ENCODE measurements around the gene BTBD16. TPM values are rescaled to one million over a fixed set of nuclear protein-coding genes. Genes with fewer than 3 reads are reported as not detected.

The BTBD16 gene
- total and polyA plus RNA-seq, 2 experiments from 2014 or later: 0.47 to 0.74 TPM

DNA sequence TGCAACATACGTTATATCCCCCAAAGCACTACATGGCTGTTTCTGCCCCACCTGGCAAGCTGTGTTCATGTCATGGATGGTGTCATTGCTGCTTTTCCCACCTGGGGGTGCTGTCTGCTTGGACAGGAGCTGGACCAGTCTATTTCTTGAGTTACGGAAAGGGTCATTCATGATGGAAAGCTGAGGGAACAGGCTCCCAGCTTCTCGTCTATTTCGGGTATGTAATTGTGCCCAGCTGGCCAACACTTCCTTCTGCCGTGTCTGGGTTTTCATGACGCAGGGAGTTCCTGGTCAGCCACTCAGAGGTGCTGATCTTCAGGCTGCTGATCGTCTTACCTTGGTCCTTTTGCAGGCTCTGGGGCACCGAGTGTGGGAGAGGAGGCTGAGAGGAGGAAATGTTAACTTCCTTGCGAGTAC is 8.6 kb downstream of the BTBD16 start:
- WGBS (ENCODE audit: low lambda C conversion rate, missing lambda C conversion rate): 48% methylated on average over 9 of the region's 9 CpGs
- Histone ChIP-seq H3K79me2 (no peaks in the 10 kb centered on the region), H3K4me2 (no peak overlapping the region), H3K9me3 (ENCODE audit: low read depth) (no peaks in the 10 kb centered on the region), H3K27me3 (no peaks in the 10 kb centered on the region), H3K36me3 (replicated peaks; ENCODE audit: insufficient read depth, low read depth) (no peaks in the 10 kb centered on the region), H3K4me1 (ENCODE audit: insufficient read depth) (no peaks in the 10 kb centered on the region), H3K4me3 (no peak overlapping the region), H4K20me1 (ENCODE audit: insufficient read depth, poor library complexity, severe bottlenecking) (no peaks in the 10 kb centered on the region), H2AFZ (no peak overlapping the region), H3K9me2 (replicated peaks; ENCODE audit: insufficient read depth) (no peaks in the 10 kb centered on the region), H3K27ac (no peak overlapping the region)
- no peak for TF ChIP-seq EZH2 (IDR thresholded peaks at IDR 0.05; ENCODE audit: borderline replicate concordance)
- TF ChIP-seq, protein P1, sequence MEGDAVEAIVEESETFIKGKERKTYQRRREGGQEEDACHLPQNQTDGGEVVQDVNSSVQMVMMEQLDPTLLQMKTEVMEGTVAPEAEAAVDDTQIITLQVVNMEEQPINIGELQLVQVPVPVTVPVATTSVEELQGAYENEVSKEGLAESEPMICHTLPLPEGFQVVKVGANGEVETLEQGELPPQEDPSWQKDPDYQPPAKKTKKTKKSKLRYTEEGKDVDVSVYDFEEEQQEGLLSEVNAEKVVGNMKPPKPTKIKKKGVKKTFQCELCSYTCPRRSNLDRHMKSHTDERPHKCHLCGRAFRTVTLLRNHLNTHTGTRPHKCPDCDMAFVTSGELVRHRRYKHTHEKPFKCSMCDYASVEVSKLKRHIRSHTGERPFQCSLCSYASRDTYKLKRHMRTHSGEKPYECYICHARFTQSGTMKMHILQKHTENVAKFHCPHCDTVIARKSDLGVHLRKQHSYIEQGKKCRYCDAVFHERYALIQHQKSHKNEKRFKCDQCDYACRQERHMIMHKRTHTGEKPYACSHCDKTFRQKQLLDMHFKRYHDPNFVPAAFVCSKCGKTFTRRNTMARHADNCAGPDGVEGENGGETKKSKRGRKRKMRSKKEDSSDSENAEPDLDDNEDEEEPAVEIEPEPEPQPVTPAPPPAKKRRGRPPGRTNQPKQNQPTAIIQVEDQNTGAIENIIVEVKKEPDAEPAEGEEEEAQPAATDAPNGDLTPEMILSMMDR (IDR thresholded peaks at IDR 0.05; ENCODE audit: poor library complexity): peak; percentile 52
- peak; percentile 63 for DNase-seq (ENCODE audit: low spot score)

DNA sequence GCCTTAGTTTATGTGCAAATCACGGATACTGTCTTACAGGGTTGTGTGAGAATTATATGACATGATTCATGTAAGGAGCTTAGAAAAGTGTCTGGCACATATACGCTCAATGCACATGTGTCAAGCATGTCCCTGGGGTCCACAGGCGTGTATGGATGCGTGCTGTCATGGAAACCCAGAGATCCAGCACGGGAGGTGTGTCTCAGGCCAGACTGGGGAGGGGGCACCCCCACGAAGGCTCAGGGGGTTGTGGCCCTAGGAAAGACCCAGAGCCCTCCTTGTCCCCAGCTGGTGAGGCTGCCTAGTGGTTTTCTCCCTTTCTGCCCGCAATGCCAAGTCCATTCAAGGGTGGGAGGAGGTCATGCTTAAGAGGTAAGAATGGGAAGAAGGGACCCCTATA is 9.1 kb downstream of the BTBD16 start:
- no peak overlapping the region for H2AFZ ChIP-seq
- DNase-seq (ENCODE audit: low spot score): no peak

DNA sequence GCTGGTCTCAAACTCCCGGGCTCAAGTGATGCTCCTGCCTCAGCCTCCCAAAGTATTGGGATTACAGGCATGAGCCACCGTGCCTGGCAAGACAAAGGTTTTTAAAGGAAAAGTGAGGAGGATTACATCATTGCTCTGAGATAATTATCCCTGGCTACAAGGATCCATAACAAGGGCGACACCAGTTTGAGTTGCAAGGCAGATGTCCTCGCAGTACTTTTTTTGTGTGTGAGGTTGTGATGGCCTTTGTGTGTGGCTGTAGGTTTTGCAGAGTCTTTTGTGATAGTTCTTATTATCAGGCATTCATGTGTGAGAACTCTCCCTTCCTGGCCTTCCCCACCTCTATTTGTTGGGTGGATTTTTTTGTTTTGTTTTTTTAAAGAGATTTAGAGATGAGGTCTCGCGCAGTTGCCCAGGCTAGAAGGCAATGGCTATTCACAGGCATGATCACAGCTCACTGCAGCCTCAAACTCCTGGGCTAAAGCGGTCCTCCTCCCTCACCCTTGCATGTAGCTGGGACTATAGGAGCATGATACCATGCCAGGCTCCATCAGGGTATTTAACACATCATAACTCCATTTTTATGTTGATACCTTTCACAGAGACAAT is 10.0 kb downstream of the BTBD16 start:
- no peaks in the 10 kb centered on the region for H3K27me3 ChIP-seq
- no peak overlapping the region for H3K4me2 ChIP-seq
- H3K9me3 ChIP-seq (ENCODE audit: low read depth): no peaks in the 10 kb centered on the region
- H3K4me3 ChIP-seq: no peak overlapping the region
- H4K20me1 ChIP-seq (ENCODE audit: insufficient read depth, poor library complexity, severe bottlenecking): no peaks in the 10 kb centered on the region
- 91% methylated on average over 7 of the region's 7 CpGs for WGBS (ENCODE audit: low lambda C conversion rate, missing lambda C conversion rate)
- H3K4me1 ChIP-seq (ENCODE audit: insufficient read depth): no peaks in the 10 kb centered on the region
- DNase-seq (ENCODE audit: low spot score): no peak
- H3K27ac ChIP-seq: no peak overlapping the region
- H3K9me2 ChIP-seq (replicated peaks; ENCODE audit: insufficient read depth): no peaks in the 10 kb centered on the region
- H3K36me3 ChIP-seq (replicated peaks; ENCODE audit: insufficient read depth, low read depth): no peaks in the 10 kb centered on the region
- H3K79me2 ChIP-seq: no peaks in the 10 kb centered on the region
- H2AFZ ChIP-seq: no peak overlapping the region
- TF ChIP-seq EZH2phosphoT487 (IDR thresholded peaks at IDR 0.05; ENCODE audit: low read depth, severe bottlenecking, unreplicated experiment) (no peak), EZH2 (IDR thresholded peaks at IDR 0.05; ENCODE audit: borderline replicate concordance) (no peak)
- TF ChIP-seq, protein P1 (IDR thresholded peaks at IDR 0.05; ENCODE audit: poor library complexity): no peak

More for the DNA sequence above, 9.1 kb downstream of the BTBD16 start:
- WGBS (ENCODE audit: low lambda C conversion rate, missing lambda C conversion rate): 82% methylated on average over 6 of the region's 7 CpGs
- no peaks in the 10 kb centered on the region for H3K27me3 ChIP-seq
- no peaks in the 10 kb centered on the region for H4K20me1 ChIP-seq (ENCODE audit: insufficient read depth, poor library complexity, severe bottlenecking)
- H3K4me2 ChIP-seq: no peak overlapping the region
- no peaks in the 10 kb centered on the region for H3K36me3 ChIP-seq (replicated peaks; ENCODE audit: insufficient read depth, low read depth)
- no peak overlapping the region for H3K27ac ChIP-seq
- no peaks in the 10 kb centered on the region for H3K79me2 ChIP-seq
- no peaks in the 10 kb centered on the region for H3K4me1 ChIP-seq (ENCODE audit: insufficient read depth)
- no peak overlapping the region for H3K4me3 ChIP-seq
- TF ChIP-seq EZH2 (IDR thresholded peaks at IDR 0.05; ENCODE audit: borderline replicate concordance): no peak
- TF ChIP-seq, protein P1 (IDR thresholded peaks at IDR 0.05; ENCODE audit: poor library complexity): no peak
- TF ChIP-seq EZH2phosphoT487 (IDR thresholded peaks at IDR 0.05; ENCODE audit: low read depth, severe bottlenecking, unreplicated experiment): no peak
- no peaks in the 10 kb centered on the region for H3K9me2 ChIP-seq (replicated peaks; ENCODE audit: insufficient read depth)
- H3K9me3 ChIP-seq (ENCODE audit: low read depth): no peaks in the 10 kb centered on the region
